ENCODE results near the gene MAGT1.
"Not testable (repeated sequence)": the region's sequence is repeated elsewhere in the genome, so short reads cannot be mapped to it uniquely, and the experiment has no call there.

Gene MAGT1

DNA sequence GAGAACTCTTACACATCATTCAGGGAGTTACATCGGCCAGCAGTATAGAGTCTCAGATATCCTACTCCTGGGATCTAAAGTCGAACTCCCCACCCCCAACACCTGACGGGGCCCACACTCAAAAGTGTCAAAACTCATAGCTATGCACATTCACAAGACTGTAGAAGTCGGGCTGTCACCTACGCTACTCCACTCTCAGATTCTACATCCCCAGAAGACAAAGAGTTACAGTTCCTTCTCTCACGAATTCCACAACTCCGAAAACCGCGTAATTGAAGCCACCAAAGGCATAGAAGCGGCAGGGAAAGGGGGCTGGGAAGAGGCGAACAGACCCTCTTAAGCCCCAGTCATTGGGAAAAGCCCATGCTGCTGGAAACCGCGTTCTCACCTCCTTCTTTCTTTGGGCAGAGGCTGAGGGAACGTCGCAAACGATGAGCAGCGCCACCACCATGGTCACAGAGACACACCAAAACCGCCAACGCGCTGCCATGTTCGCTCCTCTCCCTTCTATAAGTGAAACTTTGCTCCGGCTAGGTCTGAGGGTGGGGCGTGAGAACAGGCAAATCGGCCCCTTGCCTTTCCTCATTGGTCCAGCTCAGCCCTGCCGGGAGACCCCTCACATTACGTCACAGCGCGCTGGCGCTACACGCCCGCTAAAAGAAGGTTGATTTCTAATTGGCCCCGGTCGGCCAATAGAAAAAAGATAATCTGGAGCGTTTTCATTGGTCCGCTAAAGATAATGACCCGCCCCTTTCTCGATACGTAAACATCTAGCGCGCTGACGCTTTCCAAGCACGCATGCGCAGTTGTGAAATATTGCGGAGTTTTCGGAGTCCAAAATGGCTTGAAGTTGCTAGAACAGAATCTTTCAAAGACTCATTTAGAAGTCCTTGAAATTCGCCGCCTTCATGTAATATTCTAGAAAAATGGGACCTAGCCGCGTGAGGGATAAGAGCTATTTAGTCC, at the start of gene MAGT1:
MAGT1 (minus strand) TSS at position 515 of the 966 bp plus-strand sequence; CDS start at position 490, 25 bp downstream.
- 0 out of 2 replicates have a peak, but pooled peaks have one; percentile 21 for TF ChIP-seq Cebpa-rat (IDR thresholded peaks at IDR 0.05)

DNA sequence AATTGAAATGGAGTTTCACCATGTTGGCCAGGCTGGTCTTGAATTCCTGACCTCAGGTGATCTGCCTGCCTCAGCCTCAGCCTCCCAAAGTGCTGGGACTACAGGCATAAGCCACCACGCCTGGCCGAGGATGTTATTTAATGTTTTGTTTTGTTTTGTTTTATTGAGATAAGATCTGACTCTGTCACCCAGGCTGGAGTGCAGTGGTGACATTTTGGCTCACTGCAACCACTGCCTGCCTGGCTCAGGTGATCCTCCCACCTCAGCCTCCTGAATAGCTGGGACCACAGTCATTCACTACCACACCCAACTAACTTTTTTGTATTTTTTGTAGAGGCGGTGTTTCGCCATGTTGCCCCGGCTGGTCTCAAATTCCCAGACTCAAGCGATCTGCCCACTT, 49.8 kb upstream of the MAGT1 start:
- not testable (repeated sequence) for H3K36me3 ChIP-seq, H4K20me1 ChIP-seq, H3K27ac ChIP-seq, H3K4me2 ChIP-seq, H3K4me1 ChIP-seq, H3K9ac ChIP-seq, H3K4me3 ChIP-seq, H3K9me3 ChIP-seq
- H3K27me3 ChIP-seq = peaks cover 12% of the 10 kb centered on the region

More for the DNA sequence above, at the start of gene MAGT1:
- Histone ChIP-seq H4K20me1 (peaks cover 22% of the 10 kb centered on the region), H3K4me3 (peak within 1 kb of the TSS; percentile 73), H3K27me3 (peaks cover 12% of the 10 kb centered on the region; the same call in 1 of the 2 replicates), H3K4me1 (peaks cover 11% of the 10 kb centered on the region), H3K9me3 (no peaks in the 10 kb centered on the region), H3K27ac (peak within 1 kb of the TSS; percentile 77), H3K36me3 (no peaks in the 10 kb centered on the region), H3K9ac (peak within 1 kb of the TSS; percentile 84), H3K4me2 (peak within 1 kb of the TSS; percentile 67)

DNA sequence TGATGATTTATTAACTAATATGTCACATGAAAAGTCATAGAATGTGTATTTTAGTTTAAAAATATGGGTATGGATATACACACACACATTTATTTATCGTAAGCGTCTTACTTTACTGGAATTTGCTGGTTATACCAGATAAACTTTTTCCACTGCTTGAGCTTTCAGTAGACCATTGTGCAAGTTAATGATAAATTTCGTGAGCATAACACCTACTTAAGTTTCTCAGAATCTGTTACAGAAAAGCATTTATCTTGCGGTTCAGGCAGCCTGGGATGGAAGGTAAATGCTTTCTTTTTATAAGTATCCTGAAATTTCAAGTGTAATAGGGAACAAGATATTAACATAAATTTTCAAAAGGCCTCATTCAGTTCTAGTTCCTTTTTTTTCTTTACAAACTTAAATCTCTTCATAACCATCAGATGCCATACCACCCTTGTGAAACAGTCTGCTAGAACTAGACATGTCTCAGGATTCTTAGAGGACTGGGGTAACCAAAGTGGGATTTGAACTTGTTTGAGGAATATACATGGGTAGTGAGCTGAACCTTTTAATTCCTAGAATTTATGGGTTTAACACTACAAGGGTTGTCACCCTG, 42.9 kb upstream of the MAGT1 start:
- H3K4me2 ChIP-seq = no peak overlapping the region
- H3K36me3 ChIP-seq = no peaks in the 10 kb centered on the region
- no peak overlapping the region for H3K4me3 ChIP-seq
- H3K9ac ChIP-seq = no peak overlapping the region
- no peak overlapping the region for H3K27ac ChIP-seq
- peaks cover 24% of the 10 kb centered on the region for H3K27me3 ChIP-seq
- H3K9me3 ChIP-seq = peaks cover under 1% of the 10 kb centered on the region; the same call in 1 of the 2 replicates
- TF ChIP-seq Cebpa-rat (IDR thresholded peaks at IDR 0.05) = no peak
- H4K20me1 ChIP-seq = peaks cover 7% of the 10 kb centered on the region; the same call in 1 of the 2 replicates
- peaks cover 6% of the 10 kb centered on the region; the same call in 1 of the 2 replicates for H3K4me1 ChIP-seq

- Histone ChIP-seq H3K9me3 (peaks cover 8% of the 10 kb centered on the region; the same call in 1 of the 2 replicates), H3K4me3 (no peak overlapping the region), H4K20me1 (peaks cover 7% of the 10 kb centered on the region; the same call in 1 of the 2 replicates), H3K27me3 (peaks cover 17% of the 10 kb centered on the region), H3K9ac (no peak overlapping the region), H3K36me3 (0 out of 2 replicates have a peak, but pooled peaks cover 6% of the 10 kb centered on the region), H3K27ac (no peak overlapping the region), H3K4me1 (no peaks in the 10 kb centered on the region), H3K4me2 (no peak overlapping the region)
- no peak for TF ChIP-seq Cebpa-rat (IDR thresholded peaks at IDR 0.05)
Measured at GRCh38 chrX:77937291-77937690, 42.1 kb upstream of the MAGT1 start.

DNA sequence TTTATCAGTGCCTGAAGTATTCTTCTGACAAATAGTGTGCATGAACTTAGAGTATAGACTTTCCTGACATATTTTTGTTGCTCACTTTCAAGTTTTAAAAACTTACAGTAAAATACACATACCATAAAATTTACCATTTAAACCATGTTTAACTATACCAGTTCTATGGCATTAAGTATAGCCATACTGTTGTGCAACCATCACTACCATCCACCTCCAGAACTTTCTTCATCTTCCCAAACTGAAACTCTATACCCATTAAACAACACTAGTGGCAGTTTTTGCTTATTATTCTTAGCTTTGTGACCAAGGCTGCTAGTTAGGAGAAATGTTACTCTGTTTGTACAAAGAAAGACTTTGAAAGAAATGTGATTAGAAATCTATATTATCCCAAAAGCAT, 41.1 kb upstream of the MAGT1 start:
- Histone ChIP-seq H3K9me3 (peaks cover 8% of the 10 kb centered on the region; the same call in 1 of the 2 replicates), H4K20me1 (peaks cover 7% of the 10 kb centered on the region; the same call in 1 of the 2 replicates), H3K36me3 (0 out of 2 replicates have a peak, but pooled peaks cover 6% of the 10 kb centered on the region), H3K9ac (no peak overlapping the region), H3K27me3 (peaks cover 16% of the 10 kb centered on the region; the same call in 1 of the 2 replicates), H3K4me1 (no peaks in the 10 kb centered on the region), H3K27ac (no peak overlapping the region), H3K4me3 (no peak overlapping the region), H3K4me2 (no peak overlapping the region)
- no peak for TF ChIP-seq Cebpa-rat (IDR thresholded peaks at IDR 0.05)

DNA sequence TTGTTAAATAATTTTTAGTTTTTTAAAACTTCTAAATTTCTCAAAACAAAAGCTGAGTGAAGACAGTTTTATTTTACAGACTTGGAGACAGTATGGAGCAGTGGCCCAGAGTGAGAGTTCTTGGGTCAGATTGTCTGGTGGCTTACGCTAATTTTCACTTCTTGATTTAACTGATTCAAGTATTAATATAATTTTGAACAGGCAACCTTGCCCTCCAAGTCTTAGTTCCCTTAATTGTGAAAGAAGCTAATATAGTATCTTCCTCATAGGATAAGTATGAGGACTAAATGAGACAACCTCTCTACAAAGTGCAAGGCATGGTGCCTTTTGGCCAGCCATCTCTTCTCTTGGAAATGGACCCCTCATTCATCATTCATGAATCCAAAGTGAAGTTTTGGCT, 40.7 kb upstream of the MAGT1 start:
- TF ChIP-seq Cebpa-rat (IDR thresholded peaks at IDR 0.05) = no peak
- Histone ChIP-seq H3K27me3 (peaks cover 16% of the 10 kb centered on the region; the same call in 1 of the 2 replicates), H3K27ac (no peak overlapping the region)

GRCh38 chrX:77930581-77930980, 35.3 kb upstream of the MAGT1 start:
- Histone ChIP-seq H3K9ac (no peak overlapping the region), H3K9me3 (peaks cover 16% of the 10 kb centered on the region), H4K20me1 (peaks cover 11% of the 10 kb centered on the region), H3K4me2 (no peak overlapping the region), H3K4me1 (no peaks in the 10 kb centered on the region), H3K27ac (no peak overlapping the region), H3K4me3 (no peak overlapping the region), H3K27me3 (peaks cover 26% of the 10 kb centered on the region), H3K36me3 (0 out of 2 replicates have a peak, but pooled peaks cover 6% of the 10 kb centered on the region)
- TF ChIP-seq Cebpa-rat (IDR thresholded peaks at IDR 0.05) = no peak

More for the DNA sequence above, 40.7 kb upstream of the MAGT1 start:
- Histone ChIP-seq H4K20me1 (peaks cover 7% of the 10 kb centered on the region; the same call in 1 of the 2 replicates), H3K9me3 (peaks cover 8% of the 10 kb centered on the region), H3K36me3 (0 out of 2 replicates have a peak, but pooled peaks cover 6% of the 10 kb centered on the region), H3K9ac (no peak overlapping the region), H3K4me3 (no peak overlapping the region), H3K4me2 (no peak overlapping the region), H3K4me1 (no peaks in the 10 kb centered on the region)

GRCh38 chrX:77925764-77926163, 30.5 kb upstream of the MAGT1 start:
- H3K9me3 ChIP-seq = peaks cover 10% of the 10 kb centered on the region
- peaks cover 31% of the 10 kb centered on the region for H3K27me3 ChIP-seq
- no peaks in the 10 kb centered on the region for H3K36me3 ChIP-seq
- H3K4me2 ChIP-seq = no peak overlapping the region
- H3K4me3 ChIP-seq = no peak overlapping the region
- no peaks in the 10 kb centered on the region for H3K4me1 ChIP-seq
- no peak overlapping the region for H3K27ac ChIP-seq
- peaks cover 4% of the 10 kb centered on the region for H4K20me1 ChIP-seq
- no peak overlapping the region for H3K9ac ChIP-seq
- TF ChIP-seq Cebpa-rat (IDR thresholded peaks at IDR 0.05) = no peak

DNA sequence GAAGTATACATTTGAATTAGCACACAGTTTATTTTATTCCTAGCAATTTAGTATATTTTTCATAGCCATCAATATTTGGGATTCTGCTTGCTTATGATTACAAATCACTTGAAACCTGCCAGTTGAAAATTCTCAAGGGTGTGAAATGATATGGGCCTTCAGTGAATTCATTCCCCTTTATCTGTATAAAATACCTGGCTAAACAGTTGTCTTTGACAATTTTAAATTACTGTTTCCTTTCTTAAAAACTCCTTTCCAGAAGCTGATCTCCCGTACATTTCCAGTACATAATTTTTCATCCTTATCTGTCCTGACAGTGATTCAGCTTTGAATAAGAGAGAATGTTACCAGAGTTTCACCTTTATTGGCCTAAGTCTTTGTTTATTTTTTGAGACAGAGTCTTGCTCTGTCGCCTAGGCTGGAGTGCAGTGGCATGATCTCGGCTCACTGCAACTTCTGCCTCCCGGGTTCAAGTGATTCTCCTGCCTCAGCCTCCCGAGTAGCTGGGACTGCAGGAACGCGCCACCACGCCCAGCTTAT, 29.2 kb upstream of the MAGT1 start:
- no peak overlapping the region for H3K4me2 ChIP-seq
- H3K9me3 ChIP-seq = peaks cover 7% of the 10 kb centered on the region; the same call in 1 of the 2 replicates
- no peak overlapping the region for H3K4me3 ChIP-seq
- H3K9ac ChIP-seq = no peak overlapping the region
- no peak for TF ChIP-seq Cebpa-rat (IDR thresholded peaks at IDR 0.05)
- H3K27ac ChIP-seq = no peak overlapping the region
- no peaks in the 10 kb centered on the region for H3K36me3 ChIP-seq
- no peaks in the 10 kb centered on the region for H3K4me1 ChIP-seq
- peaks cover 4% of the 10 kb centered on the region for H4K20me1 ChIP-seq
- peaks cover 22% of the 10 kb centered on the region for H3K27me3 ChIP-seq
